Measurements from ENCODE around the gene LRRC36.
"Not testable (repeated sequence)": the region's sequence is repeated elsewhere in the genome, so short reads cannot be mapped to it uniquely, and the experiment has no call there.

Gene LRRC36

GRCh38 chr16:67412294-67412693, 85.7 kb downstream of the LRRC36 start:
- no peak for TF ChIP-seq CTCF (IDR thresholded peaks at IDR 0.05; ENCODE audit: control extremely low read depth, extremely low read depth, low read depth, missing control alignments)
- ChIA-PET POLR2A (no interaction called here), CTCF (interaction anchor here (1.4 to 6.0 kb wide), 5 partner anchors 8 to 152 kb away, joined by 3 to 33 read pairs (median 6); no protein-coding TSS in a partner anchor)
- DNase-seq (ENCODE audit: extremely low spot score) = no peak

GRCh38 chr16:67413978-67414911, 87.6 kb downstream of the LRRC36 start:
- TF ChIP-seq CTCF (IDR thresholded peaks at IDR 0.05; ENCODE audit: control extremely low read depth, extremely low read depth, low read depth, missing control alignments) = no peak
- no peak for DNase-seq (ENCODE audit: extremely low spot score)
- POLR2A ChIA-PET = no interaction called here
- CTCF ChIA-PET = interaction anchor here (0.9 to 6.0 kb wide), 6 partner anchors 11 to 154 kb away, joined by 3 to 33 read pairs (median 4); no protein-coding TSS in a partner anchor

GRCh38 chr16:67415421-67415820, 88.8 kb downstream of the LRRC36 start:
- POLR2A ChIA-PET; DNase-seq (ENCODE audit: extremely low spot score): not testable (repeated sequence)
- CTCF ChIA-PET = interaction anchor here (1.0 to 6.0 kb wide), 3 partner anchors 13 to 155 kb away, joined by 4 to 33 read pairs (median 8); no protein-coding TSS in a partner anchor

GRCh38 chr16:67415872-67416793, 89.5 kb downstream of the LRRC36 start, which contains the start of gene ZDHHC1:
Gene ZDHHC1, minus strand, starts transcription at chr16:67416477. Its CDS starts 8,702 bp downstream, at chr16:67407775.
- CTCF ChIA-PET = interaction anchor here (0.7 to 3.4 kb wide), 18 partner anchors 11 to 178 kb away, joined by 3 to 44 read pairs (median 3); partner anchors contain the start of gene ATP6V0D1
- DNase-seq (ENCODE audit: extremely low spot score) = peak; percentile 87
- TF ChIP-seq CTCF (IDR thresholded peaks at IDR 0.05; ENCODE audit: control extremely low read depth, extremely low read depth, low read depth, missing control alignments) = peak; percentile 76
- POLR2A ChIA-PET = no interaction called here

- CTCF ChIA-PET = interaction anchor here (0.8 to 3.4 kb wide), 10 partner anchors 10 to 464 kb away, joined by 3 to 44 read pairs (median 4); no protein-coding TSS in a partner anchor
- POLR2A ChIA-PET = no interaction called here
- no peak for DNase-seq (ENCODE audit: extremely low spot score)
- no peak for TF ChIP-seq CTCF (IDR thresholded peaks at IDR 0.05; ENCODE audit: control extremely low read depth, extremely low read depth, low read depth, missing control alignments)
These were observed 90.9 kb downstream of the LRRC36 start for GRCh38 chr16:67417333-67418061.

- ChIA-PET CTCF (interaction anchor here (1.4 kb wide), 1 partner anchor 48 kb away, joined by 3 read pairs; no protein-coding TSS in a partner anchor), POLR2A (no interaction called here)
- no peak for DNase-seq (ENCODE audit: extremely low spot score)
- no peak for TF ChIP-seq CTCF (IDR thresholded peaks at IDR 0.05; ENCODE audit: control extremely low read depth, extremely low read depth, low read depth, missing control alignments)
These were observed 92.9 kb downstream of the LRRC36 start for GRCh38 chr16:67419502-67419901.
